Measurements from ENCODE around the gene WDFY4. TPM values are rescaled to one million over a fixed set of nuclear protein-coding genes. Genes with fewer than 3 reads are reported as not detected.

The WDFY4 gene
- total RNA-seq, 1 donor from 2014 or later: 6.4 TPM

- intact Hi-C loops (cut with DNase I): no loop called here
- Histone ChIP-seq H3K9me3 (no peaks in the 10 kb centered on the region), H3K4me3 (no peak overlapping the region), H3K36me3 (no peaks in the 10 kb centered on the region), H3K27ac (no peak overlapping the region), H3K27me3 (no peaks in the 10 kb centered on the region), H3K4me1 (no peaks in the 10 kb centered on the region)
- no peak for TF ChIP-seq POLR2A (IDR thresholded peaks at IDR 0.05)
- DNase-seq (ENCODE audit: extremely low spot score in 2 of 2): peak in 1 of 2 donors; percentile 25
These were observed 199.7 kb downstream of the WDFY4 start for GRCh38 chr10:48884179-48885045.

GRCh38 chr10:48885376-48885775 is 200.7 kb downstream of the WDFY4 start:
- TF ChIP-seq POLR2AphosphoS5 (IDR thresholded peaks at IDR 0.05; ENCODE audit: insufficient read depth in 1 of 2, low read depth in 1 of 2): no peak
- TF ChIP-seq CTCF (IDR thresholded peaks at IDR 0.05): peak in 1 of 3 experiments; percentile 30
- H3K27me3 ChIP-seq: no peaks in the 10 kb centered on the region
- no peak for DNase-seq (ENCODE audit: extremely low spot score in 2 of 2)
- H3K4me3 ChIP-seq: no peak overlapping the region
- H3K36me3 ChIP-seq: no peaks in the 10 kb centered on the region
- H3K9me3 ChIP-seq: no peaks in the 10 kb centered on the region
- intact Hi-C loops (cut with DNase I): no loop called here
- no peaks in the 10 kb centered on the region for H3K4me1 ChIP-seq
- no peak overlapping the region for H3K27ac ChIP-seq

- no peaks in the 10 kb centered on the region for H3K4me1 ChIP-seq
- H3K27me3 ChIP-seq: no peaks in the 10 kb centered on the region
- H3K4me3 ChIP-seq: no peak overlapping the region
- no peak for DNase-seq (ENCODE audit: extremely low spot score in 2 of 2)
- no peaks in the 10 kb centered on the region for H3K9me3 ChIP-seq
- intact Hi-C loops (cut with DNase I): no loop called here
- H3K27ac ChIP-seq: no peak overlapping the region
- TF ChIP-seq CTCF (IDR thresholded peaks at IDR 0.05) (no peak), POLR2A (IDR thresholded peaks at IDR 0.05) (no peak), POLR2AphosphoS5 (IDR thresholded peaks at IDR 0.05; ENCODE audit: insufficient read depth in 1 of 2, low read depth in 1 of 2) (no peak)
- no peaks in the 10 kb centered on the region for H3K36me3 ChIP-seq
These were observed 203.3 kb downstream of the WDFY4 start for GRCh38 chr10:48887982-48888381.

- intact Hi-C loops (cut with DNase I): no loop called here
- Histone ChIP-seq H3K9me3 (no peaks in the 10 kb centered on the region), H3K4me3 (no peak overlapping the region), H3K36me3 (no peaks in the 10 kb centered on the region), H3K27ac (no peak overlapping the region), H3K27me3 (no peaks in the 10 kb centered on the region), H3K4me1 (no peaks in the 10 kb centered on the region)
- no peak for DNase-seq (ENCODE audit: extremely low spot score in 2 of 2)
- no peak for TF ChIP-seq POLR2A (IDR thresholded peaks at IDR 0.05)
These were observed 206.5 kb downstream of the WDFY4 start for GRCh38 chr10:48890888-48891850.

GRCh38 chr10:48894911-48895802 is 210.5 kb downstream of the WDFY4 start:
- H3K27ac ChIP-seq: no peak overlapping the region

More at GRCh38 chr10:48894911-48895802, 210.5 kb downstream of the WDFY4 start:
- intact Hi-C loops (cut with DNase I): no loop called here
- no peaks in the 10 kb centered on the region for H3K9me3 ChIP-seq
- H3K27me3 ChIP-seq: no peaks in the 10 kb centered on the region
- DNase-seq (ENCODE audit: extremely low spot score in 2 of 2): peak in 1 of 2 donors; percentile 81
- no peaks in the 10 kb centered on the region for H3K36me3 ChIP-seq
- TF ChIP-seq POLR2A (IDR thresholded peaks at IDR 0.05): no peak
- no peak for TF ChIP-seq CTCF (IDR thresholded peaks at IDR 0.05)
- no peak for TF ChIP-seq POLR2AphosphoS5 (IDR thresholded peaks at IDR 0.05; ENCODE audit: insufficient read depth in 1 of 2, low read depth in 1 of 2)
- no peaks in the 10 kb centered on the region for H3K4me1 ChIP-seq
- no peak overlapping the region for H3K4me3 ChIP-seq
